Activated naive CD4-positive, alpha-beta T cell treated with anti-CD3 and anti-CD28 coated beads, Interleukin-2, amount 50 U/mL, for 72 hours (primary cell): ENCODE data around the gene CUL2. TPM values are rescaled to one million over a fixed set of nuclear protein-coding genes. Genes with fewer than 3 reads are reported as not detected.
"Not testable (repeated sequence)": the region's sequence is repeated elsewhere in the genome, so short reads cannot be mapped to it uniquely, and the experiment has no call there.

Experiments
- ATAC-seq, 2 donors: fragments of 150-1000 bp; cut with Tn5 transposase; 2 replicates each; pipeline ENCODE4 v1.10.0; 2021; ENCODE audit warnings: mild to moderate bottlenecking in 2 of 2, moderate library complexity in 2 of 2
- DNase-seq, 2 donors: peaks; one replicate each; pipeline ENCODE4 v3.0.0; 2021 to 2022; ENCODE audit warnings: low spot score in 2 of 2
- H3K27ac Mint-ChIP-seq, 2 donors: one replicate each; pipeline ENCODE4 v1.8.0; 2022; ENCODE audit warnings: mild to moderate bottlenecking in 2 of 2, mixed read lengths in 2 of 2
- H3K36me3 Mint-ChIP-seq, 2 donors: one replicate each; pipeline ENCODE4 v1.8.0; 2022; ENCODE audit warnings: mixed read lengths in 2 of 2
- H3K9me3 Mint-ChIP-seq, 2 donors: one replicate each; pipeline ENCODE4 v1.8.0; 2022; ENCODE audit warnings: mixed read lengths in 2 of 2
- total RNA-seq, 2 donors: library from RNA; stranded (reverse); gene quantifications; one replicate each; pipeline ENCODE4 v1.2.3, GENCODE V29; 2022

Gene CUL2
- total RNA-seq, 2 donors from 2014 or later, result 43.8 to 45.9 TPM

DNA sequence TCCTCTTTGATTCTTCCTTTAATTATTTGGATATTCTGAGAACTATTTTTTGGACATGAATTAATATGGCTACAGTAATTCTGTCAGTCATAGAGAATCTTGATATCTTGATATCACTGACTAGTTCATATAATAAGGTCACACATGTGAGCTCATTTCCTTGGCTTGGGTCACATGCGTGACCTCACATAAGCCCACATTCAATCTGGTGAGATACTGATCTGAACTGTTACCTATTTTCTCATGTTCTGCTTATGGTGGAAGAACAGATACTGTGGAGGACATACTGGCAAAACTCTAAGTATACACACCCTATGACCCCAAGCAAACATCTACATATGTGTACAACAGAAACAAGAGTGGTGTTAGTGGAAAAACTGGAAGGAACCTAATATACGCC is 44.1 kb downstream of the CUL2 start:
- Mint-ChIP-seq H3K9me3 (no peaks in the 10 kb centered on the region), H3K27ac (peak overlapping the region in 1 of 2 donors; percentile 10), H3K36me3 (peaks cover 12% of the 10 kb centered on the region in 2 donors)
- ATAC-seq (no peak), DNase-seq (no peak)

DNA sequence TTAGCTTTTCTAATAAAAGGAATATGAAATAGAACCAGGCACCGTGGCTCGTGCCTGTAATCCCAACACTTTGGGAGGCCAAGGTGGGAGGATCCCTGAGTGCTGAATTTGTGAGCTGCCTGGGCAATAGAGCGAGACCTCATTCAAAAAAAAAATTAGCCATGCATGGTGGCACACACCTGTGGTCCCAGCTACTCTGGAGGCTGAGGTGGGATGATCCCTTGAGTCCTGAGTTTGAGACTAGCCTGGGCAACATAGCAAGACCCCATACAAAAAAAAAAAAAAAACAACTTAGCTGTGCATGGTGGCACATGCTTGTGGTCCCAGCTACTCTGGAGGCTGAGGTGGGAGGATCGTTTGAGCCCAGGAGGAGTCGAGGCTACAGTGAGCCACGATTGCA is 44.9 kb downstream of the CUL2 start:
- DNase-seq, H3K9me3 Mint-ChIP-seq, H3K36me3 Mint-ChIP-seq, ATAC-seq: not testable (repeated sequence)
- H3K27ac Mint-ChIP-seq, result peak overlapping the region in 1 of 2 donors; percentile 34

DNA sequence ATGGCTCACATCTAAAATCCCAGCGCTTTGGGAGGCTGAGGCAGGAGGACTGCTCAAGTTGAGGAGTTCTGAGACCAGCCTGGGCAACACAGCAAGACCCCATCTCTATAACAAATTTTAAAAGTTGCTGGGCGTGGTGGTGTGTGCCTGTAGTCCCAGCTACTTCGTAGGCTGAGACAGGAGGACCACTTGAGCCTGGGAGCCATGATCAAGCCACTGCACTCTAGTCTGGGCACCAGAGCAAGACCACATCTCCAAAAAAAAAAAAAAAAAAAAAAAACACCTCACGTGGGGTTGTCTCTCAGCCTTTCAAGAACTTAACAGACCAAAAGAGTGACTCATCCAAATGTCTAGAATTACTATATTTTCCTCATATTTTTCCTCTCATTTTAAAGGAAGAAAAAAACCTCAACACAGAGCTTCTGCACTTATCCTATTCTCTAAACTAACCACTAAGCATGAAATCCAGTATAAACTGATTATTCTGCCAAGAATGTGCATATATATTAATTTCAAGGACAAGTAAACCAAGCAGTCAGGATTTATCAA is 46.3 kb downstream of the CUL2 start:
- ATAC-seq (no peak), DNase-seq (no peak)
- Mint-ChIP-seq H3K9me3 (no peaks in the 10 kb centered on the region), H3K36me3 (peaks cover 0 to 6% of the 10 kb centered on the region in 2 donors), H3K27ac (no peak overlapping the region)

DNA sequence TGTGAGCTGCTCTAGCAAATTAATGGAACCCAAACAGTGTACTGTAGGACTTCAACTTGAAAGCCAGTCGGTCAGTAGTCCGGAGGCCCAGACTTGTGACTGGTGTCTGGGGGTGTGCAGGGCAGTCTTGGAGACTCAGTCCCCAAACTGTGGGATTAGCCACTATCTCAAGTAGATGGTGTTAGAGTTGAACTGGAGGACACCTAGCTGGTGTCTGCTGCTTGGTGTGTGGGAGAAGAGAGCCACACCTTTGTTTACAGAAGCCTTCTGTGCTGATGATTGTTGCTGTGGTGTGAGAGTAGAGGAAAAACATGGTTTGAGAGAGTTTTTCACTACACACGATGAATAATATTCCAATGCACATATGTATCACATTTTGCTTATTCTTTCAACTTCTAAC is 47.4 kb downstream of the CUL2 start:
- ATAC-seq, result no peak

DNA sequence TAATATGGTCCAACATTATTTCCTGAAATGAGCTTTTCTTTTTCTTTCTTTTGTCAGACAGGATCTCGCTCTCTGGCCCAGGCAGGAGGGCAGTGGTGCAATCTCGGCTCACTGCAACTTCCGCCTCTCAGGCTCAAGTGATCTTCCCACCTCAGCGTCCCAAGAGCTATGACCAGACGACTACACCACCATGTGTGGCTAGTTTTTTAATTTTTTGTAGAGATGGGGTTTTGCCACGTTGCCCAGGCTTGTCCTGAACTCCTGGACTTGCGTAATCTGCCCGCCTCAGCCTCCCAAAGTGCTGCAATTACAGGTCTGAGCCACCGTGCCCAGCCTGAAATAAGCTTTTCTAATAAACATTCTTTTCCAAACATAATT is 48.6 kb downstream of the CUL2 start:
- Mint-ChIP-seq H3K27ac (no peak overlapping the region), H3K9me3 (no peaks in the 10 kb centered on the region), H3K36me3 (peaks cover 0 to 6% of the 10 kb centered on the region in 2 donors)
- DNase-seq (no peak), ATAC-seq (no peak)

More for the DNA sequence above, 47.4 kb downstream of the CUL2 start:
- H3K27ac Mint-ChIP-seq, result peak overlapping the region; percentile 37 to 56
- peaks cover 0 to 6% of the 10 kb centered on the region in 2 donors for H3K36me3 Mint-ChIP-seq
- H3K9me3 Mint-ChIP-seq, result no peaks in the 10 kb centered on the region
- no peak for DNase-seq

DNA sequence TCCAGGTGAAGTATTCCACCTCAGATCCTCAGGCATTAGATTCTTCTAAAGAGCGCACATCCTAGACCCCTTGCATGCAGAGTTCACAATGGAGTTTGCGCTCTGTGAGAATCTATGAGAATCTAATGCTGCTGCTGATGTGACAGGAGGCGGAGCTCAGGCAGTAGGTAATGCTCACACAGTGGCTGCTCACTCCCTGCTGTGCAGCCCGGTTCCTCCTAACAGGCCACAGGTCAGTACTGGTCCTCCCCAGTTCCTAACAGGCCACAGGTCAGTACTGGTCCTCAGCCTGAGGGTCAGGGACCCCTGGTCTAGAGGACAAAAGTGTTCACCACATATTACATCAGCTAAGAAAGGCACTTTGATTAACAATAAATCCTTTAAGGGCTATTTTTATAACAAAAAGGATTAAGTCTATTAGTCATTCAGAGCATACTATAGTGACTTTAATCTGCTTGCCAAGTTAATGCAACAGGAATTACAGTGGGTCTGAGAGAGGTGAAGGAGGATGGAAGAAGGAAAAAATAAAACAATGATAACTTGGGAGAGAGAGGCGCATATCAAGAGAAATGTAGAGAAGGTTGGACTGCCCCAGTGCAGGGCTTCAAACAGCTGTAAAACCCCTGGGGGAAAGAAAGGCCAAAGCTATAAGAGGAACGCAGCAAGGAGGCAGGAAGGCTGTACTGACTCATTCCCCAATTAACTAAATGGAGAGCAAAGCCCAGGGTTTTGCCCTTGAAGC is 49.2 kb downstream of the CUL2 start:
- DNase-seq (no peak), ATAC-seq (no peak)
- Mint-ChIP-seq H3K27ac (peak overlapping the region in 1 of 2 donors; percentile 18), H3K36me3 (peaks cover 0 to 3% of the 10 kb centered on the region in 2 donors), H3K9me3 (no peaks in the 10 kb centered on the region)

DNA sequence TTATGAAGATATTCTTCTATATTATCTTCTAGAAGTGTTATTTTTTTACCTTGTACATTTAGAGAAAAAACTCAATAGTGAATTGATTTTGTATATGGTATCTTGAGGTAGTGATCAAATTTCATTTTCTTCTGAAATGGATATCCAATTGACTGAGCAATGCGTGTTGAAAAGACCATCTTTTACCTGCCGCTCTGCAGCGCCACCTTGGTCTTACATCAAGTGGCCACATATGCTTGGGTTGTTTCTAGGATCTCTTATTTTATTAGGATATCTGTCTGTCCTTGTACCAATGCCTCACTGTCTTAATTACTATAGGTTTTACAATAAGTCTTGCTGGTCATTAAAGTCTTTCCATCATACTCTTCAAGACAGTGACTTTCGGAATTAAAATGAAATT is 53.0 kb downstream of the CUL2 start:
- ATAC-seq (no peak), DNase-seq (no peak)
- H3K27ac Mint-ChIP-seq, result peak overlapping the region in 1 of 2 donors; percentile 19
- no peaks in the 10 kb centered on the region for H3K36me3 Mint-ChIP-seq
- no peaks in the 10 kb centered on the region for H3K9me3 Mint-ChIP-seq

DNA sequence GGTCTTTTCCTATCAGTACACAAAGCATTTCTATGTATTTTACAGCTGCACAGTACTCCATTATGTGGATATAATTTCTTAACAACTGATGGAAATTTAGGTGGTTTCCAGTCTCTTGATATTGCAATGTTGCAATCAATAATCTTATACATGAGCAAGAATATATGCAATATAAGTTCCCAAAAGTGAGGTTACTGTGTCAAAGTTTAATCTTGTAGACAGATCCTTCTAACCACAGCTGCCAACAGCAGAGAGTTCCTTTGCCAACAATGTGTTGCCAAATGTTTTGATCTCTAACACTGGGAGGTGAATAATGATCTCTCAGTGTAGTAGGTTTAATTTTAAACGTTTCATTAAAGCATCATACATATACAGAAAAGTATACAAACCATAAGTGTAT is 54.5 kb downstream of the CUL2 start:
- Mint-ChIP-seq H3K27ac (peak overlapping the region in 1 of 2 donors; percentile 23), H3K9me3 (no peaks in the 10 kb centered on the region), H3K36me3 (no peaks in the 10 kb centered on the region)
- no peak for ATAC-seq
- no peak for DNase-seq

DNA sequence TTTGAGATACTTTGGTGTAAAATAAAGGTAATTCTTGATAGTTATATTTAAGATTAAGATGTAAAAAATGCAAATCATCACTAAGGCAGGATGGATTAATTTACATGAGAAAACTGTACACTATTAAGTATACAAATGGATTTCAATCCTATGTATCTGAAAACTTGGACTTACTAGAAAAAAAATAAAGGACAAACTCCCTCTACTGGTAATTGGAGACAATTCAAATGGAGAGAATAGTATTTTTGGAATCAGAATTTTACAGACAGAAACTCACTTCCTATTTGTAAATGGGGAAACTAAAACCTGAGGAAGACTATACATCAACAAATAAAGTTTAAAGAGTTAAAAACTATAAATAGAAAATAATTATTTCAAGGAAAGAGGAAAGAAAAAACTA is 62.6 kb downstream of the CUL2 start:
- Mint-ChIP-seq H3K9me3 (no peaks in the 10 kb centered on the region), H3K27ac (no peak overlapping the region), H3K36me3 (peaks cover 0 to 5% of the 10 kb centered on the region in 2 donors)
- no peak for DNase-seq
- no peak for ATAC-seq

DNA sequence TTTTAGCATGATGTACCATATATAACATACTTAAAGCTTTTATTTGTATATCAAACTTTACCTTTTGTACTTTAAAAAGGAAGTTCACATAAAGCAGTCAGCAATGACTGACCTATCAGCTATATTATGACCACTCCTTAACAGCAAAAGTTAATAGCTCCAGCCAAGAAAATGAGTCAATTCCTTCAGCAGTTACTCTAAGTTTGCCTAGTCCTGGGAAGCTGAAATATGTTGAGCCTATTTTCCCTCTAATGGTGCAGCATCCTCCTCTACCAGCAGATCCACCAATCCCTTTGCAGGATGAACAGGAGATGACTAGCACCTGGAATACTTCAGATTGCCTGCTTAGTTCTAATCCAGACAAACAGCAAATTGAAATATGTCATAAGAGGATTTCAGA is 64.2 kb downstream of the CUL2 start:
- DNase-seq, result no peak
- H3K27ac Mint-ChIP-seq, result no peak overlapping the region
- peaks cover 0 to 9% of the 10 kb centered on the region in 2 donors for H3K36me3 Mint-ChIP-seq
- H3K9me3 Mint-ChIP-seq, result no peaks in the 10 kb centered on the region
- no peak for ATAC-seq

DNA sequence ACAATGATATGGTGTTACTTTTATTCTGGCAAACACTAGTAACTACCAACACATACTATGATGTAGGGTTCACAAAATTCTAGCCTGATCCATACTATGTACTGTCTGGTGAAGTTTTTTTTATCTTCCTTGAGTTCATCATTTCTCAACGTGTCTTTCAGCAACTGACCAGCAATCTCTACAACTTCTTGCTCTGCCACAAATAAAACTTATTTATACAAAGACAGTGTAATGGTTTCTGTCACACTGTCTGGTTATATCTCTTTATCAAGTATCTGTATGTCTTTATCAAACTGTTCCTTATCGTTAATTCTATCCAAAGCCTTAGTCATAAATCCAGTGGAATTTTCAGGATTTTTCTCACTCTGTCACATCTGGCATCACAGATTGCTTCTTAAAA is 69.7 kb downstream of the CUL2 start:
- ATAC-seq (no peak), DNase-seq (no peak)
- peak overlapping the region; percentile 51 to 65 for H3K27ac Mint-ChIP-seq

DNA sequence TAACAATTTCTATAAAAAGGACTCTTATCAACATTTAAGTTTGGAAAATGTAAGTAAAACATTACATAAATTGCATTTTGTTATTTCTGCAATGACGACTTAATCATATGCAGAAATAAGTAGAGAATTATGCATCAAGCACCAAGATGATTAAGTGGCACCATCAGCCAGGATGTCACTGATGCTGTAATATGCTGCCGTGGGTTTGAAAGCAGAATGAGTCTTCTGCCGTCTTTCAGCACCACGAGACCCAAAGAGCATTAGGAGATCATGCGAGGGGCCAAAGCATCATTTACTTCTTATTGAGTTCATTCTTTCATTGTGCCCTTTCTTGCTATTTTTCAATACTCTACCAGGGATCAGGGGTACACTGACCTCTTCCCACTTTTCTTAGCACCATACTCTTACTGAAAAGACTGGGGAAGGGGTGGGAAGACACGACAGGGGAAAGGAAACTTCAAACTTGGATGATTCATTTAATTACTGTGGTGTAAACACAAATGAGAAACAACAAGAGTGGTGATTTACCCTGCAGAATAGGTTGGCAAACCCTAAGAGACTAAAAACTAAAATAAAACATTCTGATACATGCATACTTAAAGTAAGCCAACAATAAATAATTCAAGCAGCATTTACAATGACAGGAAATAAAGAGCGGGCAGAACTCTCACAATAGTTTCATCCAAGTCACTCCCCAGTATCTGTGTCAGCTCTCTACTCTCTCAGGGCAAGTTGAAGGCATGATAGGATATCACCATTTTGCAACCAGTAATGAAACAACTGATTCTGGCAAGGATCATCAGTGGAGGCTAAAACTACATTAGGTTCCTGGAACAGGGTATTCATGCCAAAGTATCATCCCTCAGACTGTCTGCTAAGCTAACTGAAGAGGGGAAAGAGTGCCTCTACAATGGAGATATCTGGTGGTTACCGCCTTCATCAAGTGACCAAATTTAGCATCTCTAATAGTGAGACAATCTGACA is 70.8 kb downstream of the CUL2 start:
- Mint-ChIP-seq H3K36me3 (peaks cover 4 to 13% of the 10 kb centered on the region in 2 donors), H3K9me3 (no peaks in the 10 kb centered on the region), H3K27ac (peak overlapping the region; percentile 6 to 32)
- no peak for DNase-seq
- ATAC-seq, result peak in 1 of 2 donors; percentile 39

More for the DNA sequence above, 69.7 kb downstream of the CUL2 start:
- Mint-ChIP-seq H3K9me3 (no peaks in the 10 kb centered on the region), H3K36me3 (peaks cover 4 to 13% of the 10 kb centered on the region in 2 donors)

DNA sequence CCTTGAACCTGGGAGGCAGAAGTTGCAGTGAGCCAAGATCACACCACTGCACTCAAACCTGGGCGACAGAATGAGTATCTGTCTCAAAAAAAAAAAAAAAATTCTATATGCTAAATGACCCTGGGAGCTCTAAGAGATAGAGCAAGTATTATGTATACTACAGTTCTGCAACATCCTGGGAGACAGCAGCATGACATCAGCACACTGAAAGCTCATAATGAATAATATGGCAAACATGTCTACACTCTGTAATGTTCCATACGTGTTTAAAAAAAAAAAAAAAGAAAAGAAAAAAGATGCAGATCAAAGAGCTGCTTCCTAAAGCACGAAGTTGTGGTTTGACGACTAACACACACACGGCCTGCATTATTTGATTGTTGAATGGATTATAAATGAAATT is 72.5 kb downstream of the CUL2 start:
- no peaks in the 10 kb centered on the region for H3K9me3 Mint-ChIP-seq
- DNase-seq, result peak in 1 of 2 donors; percentile 18
- H3K36me3 Mint-ChIP-seq, result peaks cover 4 to 16% of the 10 kb centered on the region in 2 donors
- peak; percentile 67 to 96 for ATAC-seq
- H3K27ac Mint-ChIP-seq, result peak overlapping the region; percentile 32 to 86

DNA sequence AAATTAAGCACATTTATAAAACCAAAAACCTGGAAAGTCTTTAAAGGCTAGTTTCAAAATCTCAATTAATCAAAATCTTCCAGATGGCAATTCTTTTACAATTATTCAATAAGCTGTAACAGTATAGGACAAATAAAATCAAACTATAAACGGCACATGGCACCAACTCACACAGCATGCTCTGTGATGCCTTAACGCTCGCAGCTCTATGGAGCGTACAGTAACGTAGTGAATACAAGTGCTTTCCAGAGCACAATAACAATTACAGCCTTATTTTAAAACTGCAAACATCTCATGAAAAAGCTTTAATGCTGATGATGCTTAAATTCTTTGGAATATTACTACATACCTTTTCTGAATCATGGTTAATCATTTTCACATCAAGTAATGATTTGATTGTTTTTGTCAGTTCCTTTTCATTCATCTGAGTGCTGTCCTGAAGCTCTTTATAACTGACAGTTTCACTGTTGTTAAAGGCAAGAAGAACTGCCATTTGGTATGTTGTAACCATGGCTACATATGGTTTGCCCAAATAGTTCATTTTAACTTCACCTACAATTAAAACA is 74.2 kb downstream of the CUL2 start:
- Mint-ChIP-seq H3K27ac (peak overlapping the region in 1 of 2 donors; percentile 86), H3K36me3 (peaks cover 4 to 22% of the 10 kb centered on the region in 2 donors)

DNA sequence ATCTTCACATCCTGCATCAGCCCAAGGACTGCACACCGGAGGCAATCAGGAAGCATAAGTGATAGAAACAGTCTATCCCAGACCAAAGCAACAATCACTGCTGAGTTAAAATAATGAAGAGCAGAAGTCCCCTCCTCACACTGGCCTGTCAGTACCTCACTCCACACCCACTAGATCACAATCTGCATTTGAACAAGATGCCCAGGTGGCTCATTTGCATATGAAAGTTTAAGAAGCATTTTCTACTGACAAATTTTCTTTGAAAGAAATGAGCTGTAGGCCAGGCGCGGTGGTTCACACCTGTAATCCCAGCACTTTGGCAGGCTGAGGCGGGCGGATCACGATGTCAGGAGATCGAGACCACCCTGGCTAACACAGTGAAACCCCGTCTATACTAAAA is 77.4 kb downstream of the CUL2 start:
- ATAC-seq, result no peak
- no peaks in the 10 kb centered on the region for H3K9me3 Mint-ChIP-seq
- peaks cover 4 to 27% of the 10 kb centered on the region in 2 donors for H3K36me3 Mint-ChIP-seq
- DNase-seq, result no peak
- H3K27ac Mint-ChIP-seq, result peak overlapping the region in 1 of 2 donors; percentile 29

More for the DNA sequence above, 74.2 kb downstream of the CUL2 start:
- ATAC-seq, result peak in 1 of 2 donors; percentile 28
- H3K9me3 Mint-ChIP-seq, result no peaks in the 10 kb centered on the region
- DNase-seq, result no peak

DNA sequence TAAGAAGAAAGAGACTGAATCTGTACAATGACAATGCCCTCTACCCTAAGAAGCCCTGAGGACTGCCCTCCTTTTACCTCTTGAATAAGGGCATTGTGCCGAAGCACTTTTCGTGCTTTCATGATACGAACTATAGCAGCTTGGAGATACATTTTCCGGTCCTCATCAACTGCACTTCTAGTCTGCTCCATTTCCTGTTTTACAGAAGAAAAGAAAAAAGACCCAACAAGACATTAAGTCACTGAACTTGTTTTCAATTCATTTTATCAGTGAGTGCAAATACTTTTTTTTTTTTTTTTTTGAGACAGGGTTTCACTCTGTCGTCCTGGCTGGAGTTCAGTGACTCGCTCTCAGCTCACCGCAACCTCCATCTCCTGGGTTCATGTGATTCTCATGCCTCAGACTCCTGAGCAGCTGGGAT is 78.4 kb downstream of the CUL2 start:
- DNase-seq (no peak), ATAC-seq (peak; percentile 20 to 68)
- H3K27ac Mint-ChIP-seq, result peak overlapping the region; percentile 54 to 93
- H3K9me3 Mint-ChIP-seq, result no peaks in the 10 kb centered on the region
- H3K36me3 Mint-ChIP-seq, result peaks cover 4 to 27% of the 10 kb centered on the region in 2 donors
